Stomach (tissue), 4 donors: ENCODE data around the gene STK32C.

Experiments used
- CTCF ChIP-seq, 7 experiments: fragments of 450-650 bp in 4 of 7; fragments of 200-600 bp in 3 of 7; sonication (generic) in 3 of 7; IDR thresholded peaks; one replicate each; pipeline ENCODE4 v1.5.1; 2016 to 2019; ENCODE audit warnings: antibody characterized with exemption in 7 of 7, control low read depth in 2 of 7, mild to moderate bottlenecking in 1 of 7
- POLR2A ChIP-seq, 4 donors: fragments of 450-650 bp; IDR thresholded peaks; one replicate each; pipeline ENCODE4 v1.6.1; 2016; ENCODE audit warnings: antibody characterized with exemption in 4 of 4, control low read depth in 2 of 4, mild to moderate bottlenecking in 1 of 4, moderate library complexity in 1 of 4
- POLR2AphosphoS5 ChIP-seq, 3 donors: sonication (generic); formaldehyde crosslinking; IDR thresholded peaks; one replicate each; pipeline ENCODE4 v1.6.1; 2016; ENCODE audit warnings: antibody characterized with exemption in 3 of 3

- TF ChIP-seq POLR2AphosphoS5 (IDR thresholded peaks at IDR 0.05) (no peak), CTCF (IDR thresholded peaks at IDR 0.05) (no peak), POLR2A (IDR thresholded peaks at IDR 0.05) (no peak)
Measured at GRCh38 chr10:132242103-132242840, 65.5 kb downstream of the STK32C start.
